NCI-H524 (cell line): ENCODE data around the gene LRRC3.

Experiments used
- DNase-seq, 2 experiments: peaks; one replicate each; lab custom pipeline; 2025; lab: John Stamatoyannopoulos, UW

Gene LRRC3

GRCh38 chr21:44424608-44425306 lies 30.6 kb upstream of the LRRC3 start:
- no peak for DNase-seq

GRCh38 chr21:44425307-44425894 lies 29.9 kb upstream of the LRRC3 start:
- peak in 1 of 2 experiments; percentile 48 for DNase-seq

- DNase-seq = no peak
Observed at GRCh38 chr21:44425895-44426662, 29.2 kb upstream of the LRRC3 start.

- no peak for DNase-seq
Observed at GRCh38 chr21:44426663-44427191, 28.6 kb upstream of the LRRC3 start.

GRCh38 chr21:44427241-44428120 lies 27.8 kb upstream of the LRRC3 start:
- DNase-seq = no peak

GRCh38 chr21:44428281-44428960 lies 26.9 kb upstream of the LRRC3 start:
- no peak for DNase-seq

- no peak for DNase-seq
Observed at GRCh38 chr21:44429894-44430293, 25.4 kb upstream of the LRRC3 start.

- no peak for DNase-seq
Observed at GRCh38 chr21:44431300-44431699, 24.0 kb upstream of the LRRC3 start.

- DNase-seq = no peak
Observed at GRCh38 chr21:44432841-44433790, 22.2 kb upstream of the LRRC3 start.

- no peak for DNase-seq
Observed at GRCh38 chr21:44433791-44434567, 21.3 kb upstream of the LRRC3 start.

GRCh38 chr21:44434568-44434925 lies 20.8 kb upstream of the LRRC3 start:
- DNase-seq = no peak

GRCh38 chr21:44434936-44435635 lies 20.2 kb upstream of the LRRC3 start:
- no peak for DNase-seq

- DNase-seq = no peak
Observed at GRCh38 chr21:44436111-44436611, 19.1 kb upstream of the LRRC3 start.

- no peak for DNase-seq
Observed at GRCh38 chr21:44436958-44437357, 18.4 kb upstream of the LRRC3 start.

GRCh38 chr21:44437371-44437695 lies 18.0 kb upstream of the LRRC3 start:
- DNase-seq = no peak

- DNase-seq = peak in 1 of 2 experiments; percentile 56
Observed at GRCh38 chr21:44437696-44438431, 17.4 kb upstream of the LRRC3 start.

- no peak for DNase-seq
Observed at GRCh38 chr21:44438531-44439210, 16.6 kb upstream of the LRRC3 start.
